IMR-90 (cell line): ENCODE data around the gene VPS72.

Experiments
- CHD1 ChIP-seq: IDR thresholded peaks from 2 replicates; pipeline ENCODE4 v1.6.1; 2012; ENCODE audit warnings: low read depth, low read length, improper control_type of control experiment
- CTCF ChIP-seq: conservative IDR thresholded peaks from 2 replicates; pipeline ENCODE4 v1.5.1; 2012; ENCODE audit warnings: mild to moderate bottlenecking, low read depth, low read length, improper control_type of control experiment
- FOS ChIP-seq: fragments of 150-350 bp; IDR thresholded peaks from 2 replicates; pipeline ENCODE4 v1.6.1; 2016; ENCODE audit warnings: low read depth, low read length
- POLR2A ChIP-seq: IDR thresholded peaks from 2 replicates; pipeline ENCODE4 v1.6.1; 2012; ENCODE audit warnings: mild to moderate bottlenecking, low read depth, low read length
- RCOR1 ChIP-seq: IDR thresholded peaks from 2 replicates; pipeline ENCODE4 v1.6.1; 2012; ENCODE audit warnings: mild to moderate bottlenecking, low read length, improper control_type of control experiment; ENCODE audit not compliant: insufficient replicate concordance

- TF ChIP-seq RCOR1 (no peak), CTCF (no peak), CHD1 (no peak), POLR2A (no peak), FOS (no peak)
Measured at GRCh38 chr1:151164732-151165280, 25.2 kb downstream of the VPS72 start.
